Measurements from ENCODE around the gene ASB3.

ASB3 gene

GRCh38 chr2:53633441-53633840 lies 153.3 kb downstream of the ASB3 start:
- no peak for TF ChIP-seq EZH2phosphoT487 (IDR thresholded peaks at IDR 0.05; ENCODE audit: low read length)
- no peak overlapping the region for H3K27ac ChIP-seq (ENCODE audit: low read length)
- H3K9ac ChIP-seq (ENCODE audit: low read length): no peak overlapping the region
- H3K27me3 ChIP-seq (replicated peaks; ENCODE audit: insufficient read depth, low read length): no peaks in the 10 kb centered on the region
- no peak for DNase-seq
- H3K4me2 ChIP-seq (ENCODE audit: low read depth, low read length): no peak overlapping the region
- no peaks in the 10 kb centered on the region for H3K79me2 ChIP-seq (ENCODE audit: low read length)
- H3F3A ChIP-seq (ENCODE audit: insufficient read depth, low read length): no peaks in the 10 kb centered on the region
- no peaks in the 10 kb centered on the region for H3K4me1 ChIP-seq (ENCODE audit: low read length)
- H3K4me3 ChIP-seq (ENCODE audit: low read length): no peak overlapping the region
- H2AFZ ChIP-seq (ENCODE audit: low read length): no peak overlapping the region
- no peaks in the 10 kb centered on the region for H3K9me2 ChIP-seq (replicated peaks; ENCODE audit: insufficient read depth, low read length)
- H3K9me3 ChIP-seq (replicated peaks; ENCODE audit: insufficient read depth, low read length): no peaks in the 10 kb centered on the region
- H4K20me1 ChIP-seq (ENCODE audit: insufficient read depth, low read length): no peaks in the 10 kb centered on the region
- H3K36me3 ChIP-seq (replicated peaks; ENCODE audit: insufficient read depth, low read length): no peaks in the 10 kb centered on the region

GRCh38 chr2:53632714-53633113 lies 154.0 kb downstream of the ASB3 start:
- no peak overlapping the region for H2AFZ ChIP-seq (ENCODE audit: low read length)
- no peaks in the 10 kb centered on the region for H3F3A ChIP-seq (ENCODE audit: insufficient read depth, low read length)
- no peaks in the 10 kb centered on the region for H3K36me3 ChIP-seq (replicated peaks; ENCODE audit: insufficient read depth, low read length)
- TF ChIP-seq EZH2 (optimal IDR thresholded peaks at IDR 0.05; ENCODE audit: low read depth, low read length) (no peak), EZH2phosphoT487 (IDR thresholded peaks at IDR 0.05; ENCODE audit: low read length) (no peak), CTCF (IDR thresholded peaks at IDR 0.05; ENCODE audit: low read length) (no peak)
- H3K27me3 ChIP-seq (replicated peaks; ENCODE audit: insufficient read depth, low read length): no peaks in the 10 kb centered on the region
- DNase-seq: no peak
- no peaks in the 10 kb centered on the region for H3K9me3 ChIP-seq (replicated peaks; ENCODE audit: insufficient read depth, low read length)
- no peaks in the 10 kb centered on the region for H4K20me1 ChIP-seq (ENCODE audit: insufficient read depth, low read length)
- H3K79me2 ChIP-seq (ENCODE audit: low read length): no peaks in the 10 kb centered on the region
- no peaks in the 10 kb centered on the region for H3K4me1 ChIP-seq (ENCODE audit: low read length)
- no peaks in the 10 kb centered on the region for H3K9me2 ChIP-seq (replicated peaks; ENCODE audit: insufficient read depth, low read length)
- H3K27ac ChIP-seq (ENCODE audit: low read length): no peak overlapping the region
- no peak overlapping the region for H3K4me2 ChIP-seq (ENCODE audit: low read depth, low read length)
- no peak overlapping the region for H3K4me3 ChIP-seq (ENCODE audit: low read length)
- no peak overlapping the region for H3K9ac ChIP-seq (ENCODE audit: low read length)

GRCh38 chr2:53632126-53632460 lies 154.7 kb downstream of the ASB3 start:
- TF ChIP-seq EZH2phosphoT487 (IDR thresholded peaks at IDR 0.05; ENCODE audit: low read length) (no peak), EZH2 (optimal IDR thresholded peaks at IDR 0.05; ENCODE audit: low read depth, low read length) (no peak), CTCF (IDR thresholded peaks at IDR 0.05; ENCODE audit: low read length) (no peak)
- no peaks in the 10 kb centered on the region for H3K36me3 ChIP-seq (replicated peaks; ENCODE audit: insufficient read depth, low read length)
- no peak overlapping the region for H3K9ac ChIP-seq (ENCODE audit: low read length)
- no peaks in the 10 kb centered on the region for H3K9me2 ChIP-seq (replicated peaks; ENCODE audit: insufficient read depth, low read length)
- H3F3A ChIP-seq (ENCODE audit: insufficient read depth, low read length): no peaks in the 10 kb centered on the region
- H2AFZ ChIP-seq (ENCODE audit: low read length): no peak overlapping the region
- no peaks in the 10 kb centered on the region for H3K9me3 ChIP-seq (replicated peaks; ENCODE audit: insufficient read depth, low read length)
- no peaks in the 10 kb centered on the region for H4K20me1 ChIP-seq (ENCODE audit: insufficient read depth, low read length)
- no peaks in the 10 kb centered on the region for H3K79me2 ChIP-seq (ENCODE audit: low read length)
- no peak overlapping the region for H3K4me3 ChIP-seq (ENCODE audit: low read length)
- H3K4me1 ChIP-seq (ENCODE audit: low read length): no peaks in the 10 kb centered on the region
- no peak for DNase-seq
- H3K4me2 ChIP-seq (ENCODE audit: low read depth, low read length): no peak overlapping the region
- no peak overlapping the region for H3K27ac ChIP-seq (ENCODE audit: low read length)
- no peaks in the 10 kb centered on the region for H3K27me3 ChIP-seq (replicated peaks; ENCODE audit: insufficient read depth, low read length)

GRCh38 chr2:53631313-53632125 lies 155.2 kb downstream of the ASB3 start:
- Histone ChIP-seq H3K9me2 (replicated peaks; ENCODE audit: insufficient read depth, low read length) (no peaks in the 10 kb centered on the region), H3K9ac (ENCODE audit: low read length) (no peak overlapping the region), H3K27me3 (replicated peaks; ENCODE audit: insufficient read depth, low read length) (no peaks in the 10 kb centered on the region), H3K4me3 (ENCODE audit: low read length) (no peak overlapping the region), H3K4me2 (ENCODE audit: low read depth, low read length) (no peak overlapping the region), H3K36me3 (replicated peaks; ENCODE audit: insufficient read depth, low read length) (no peaks in the 10 kb centered on the region), H3K27ac (ENCODE audit: low read length) (no peak overlapping the region), H2AFZ (ENCODE audit: low read length) (no peak overlapping the region), H4K20me1 (ENCODE audit: insufficient read depth, low read length) (no peaks in the 10 kb centered on the region), H3F3A (ENCODE audit: insufficient read depth, low read length) (no peaks in the 10 kb centered on the region), H3K79me2 (ENCODE audit: low read length) (no peaks in the 10 kb centered on the region), H3K4me1 (ENCODE audit: low read length) (no peaks in the 10 kb centered on the region), H3K9me3 (replicated peaks; ENCODE audit: insufficient read depth, low read length) (no peaks in the 10 kb centered on the region)
- TF ChIP-seq EZH2phosphoT487 (IDR thresholded peaks at IDR 0.05; ENCODE audit: low read length) (no peak), CTCF (IDR thresholded peaks at IDR 0.05; ENCODE audit: low read length) (no peak), EZH2 (optimal IDR thresholded peaks at IDR 0.05; ENCODE audit: low read depth, low read length) (no peak)
- DNase-seq: peak; percentile 16

All from MM.1S (cell line).